PC-9 (cell line): Measurements from ENCODE around the gene HEPACAM.
"Not testable (repeated sequence)": the region's sequence is repeated elsewhere in the genome, so short reads cannot be mapped to it uniquely, and the experiment has no call there.

Source experiments
- EZH2 ChIP-seq: fragments of 200-600 bp; sonication (generic); IDR thresholded peaks from 2 replicates; pipeline ENCODE4 v1.8.0; 2017; ENCODE audit warnings: antibody characterized with exemption, low read depth
- TF ChIP-seq, protein P1 (sequence below): fragments of 200-600 bp; sonication (generic); conservative IDR thresholded peaks from 2 replicates; pipeline ENCODE4 v1.6.1; 2017; ENCODE audit warnings: mixed run types, antibody characterized with exemption, mild to moderate bottlenecking, moderate library complexity

DNA sequence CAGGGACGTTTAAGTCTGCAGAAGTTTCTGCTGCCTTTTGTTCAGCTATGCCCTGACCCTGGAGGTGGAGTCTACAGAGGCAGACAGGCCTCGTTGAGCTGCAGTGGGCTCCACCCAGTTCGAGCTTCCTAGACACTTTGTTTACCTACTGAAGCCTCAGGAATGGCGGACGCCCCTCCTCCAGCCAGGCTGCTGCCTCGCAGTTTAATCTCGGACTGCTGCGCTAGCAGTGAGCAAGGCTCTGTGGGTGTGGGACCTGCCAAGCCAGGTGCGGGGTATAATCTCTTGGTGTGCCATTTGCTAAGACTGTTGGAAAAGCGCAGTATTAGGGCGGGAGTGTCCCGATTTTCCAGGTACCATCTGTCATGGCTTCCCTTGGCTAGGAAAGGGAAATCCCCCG, 32.4 kb upstream of the HEPACAM start:
- TF ChIP-seq, protein P1, sequence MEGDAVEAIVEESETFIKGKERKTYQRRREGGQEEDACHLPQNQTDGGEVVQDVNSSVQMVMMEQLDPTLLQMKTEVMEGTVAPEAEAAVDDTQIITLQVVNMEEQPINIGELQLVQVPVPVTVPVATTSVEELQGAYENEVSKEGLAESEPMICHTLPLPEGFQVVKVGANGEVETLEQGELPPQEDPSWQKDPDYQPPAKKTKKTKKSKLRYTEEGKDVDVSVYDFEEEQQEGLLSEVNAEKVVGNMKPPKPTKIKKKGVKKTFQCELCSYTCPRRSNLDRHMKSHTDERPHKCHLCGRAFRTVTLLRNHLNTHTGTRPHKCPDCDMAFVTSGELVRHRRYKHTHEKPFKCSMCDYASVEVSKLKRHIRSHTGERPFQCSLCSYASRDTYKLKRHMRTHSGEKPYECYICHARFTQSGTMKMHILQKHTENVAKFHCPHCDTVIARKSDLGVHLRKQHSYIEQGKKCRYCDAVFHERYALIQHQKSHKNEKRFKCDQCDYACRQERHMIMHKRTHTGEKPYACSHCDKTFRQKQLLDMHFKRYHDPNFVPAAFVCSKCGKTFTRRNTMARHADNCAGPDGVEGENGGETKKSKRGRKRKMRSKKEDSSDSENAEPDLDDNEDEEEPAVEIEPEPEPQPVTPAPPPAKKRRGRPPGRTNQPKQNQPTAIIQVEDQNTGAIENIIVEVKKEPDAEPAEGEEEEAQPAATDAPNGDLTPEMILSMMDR, result not testable (repeated sequence)
- not testable (repeated sequence) for TF ChIP-seq EZH2
